Trophoblast cell (in vitro differentiated cells and primary cell): Measurements from ENCODE around the gene PCDHGB7.

ENCODE experiments used
- DNase-seq, 2 donors: peaks; one replicate each; pipeline ENCODE4 v3.0.0-alpha.2; 2016
- H2AFZ ChIP-seq: 2 replicates; pipeline ENCODE4 v1.6.1; 2013; ENCODE audit warnings: low read length, moderate library complexity, mild to moderate bottlenecking; ENCODE audit not compliant: insufficient read depth, poor library complexity
- H2AK5ac ChIP-seq: 2 replicates; pipeline ENCODE4 v1.6.1; 2013; ENCODE audit warnings: mild to moderate bottlenecking, low read length
- H2BK120ac ChIP-seq: 2 replicates; pipeline ENCODE4 v1.6.1; 2013; ENCODE audit warnings: low read length, mild to moderate bottlenecking, moderate library complexity; ENCODE audit not compliant: insufficient read depth, poor library complexity
- H2BK12ac ChIP-seq: 2 replicates; pipeline ENCODE4 v1.6.1; 2013; ENCODE audit warnings: mild to moderate bottlenecking, low read length, moderate library complexity
- H2BK5ac ChIP-seq: 2 replicates; pipeline ENCODE4 v1.6.1; 2013; ENCODE audit warnings: low read length, low read depth, moderate library complexity, mild to moderate bottlenecking; ENCODE audit not compliant: poor library complexity
- H3K14ac ChIP-seq: 2 replicates; pipeline ENCODE4 v1.6.1; 2013; ENCODE audit warnings: mild to moderate bottlenecking, low read length
- H3K18ac ChIP-seq: 2 replicates; pipeline ENCODE4 v1.6.1; 2013; ENCODE audit warnings: mild to moderate bottlenecking, low read length
- H3K23ac ChIP-seq: 2 replicates; pipeline ENCODE4 v1.6.1; 2013; ENCODE audit warnings: low read length
- H3K27ac ChIP-seq: 2 replicates; pipeline ENCODE4 v1.5.1; 2013; ENCODE audit warnings: low read depth, mild to moderate bottlenecking, inconsistent platforms, low read length, moderate library complexity
- H3K27me3 ChIP-seq: 2 replicates; pipeline ENCODE4 v1.6.1; 2013; ENCODE audit warnings: inconsistent platforms, mild to moderate bottlenecking, low read length, moderate library complexity; ENCODE audit not compliant: insufficient read depth
- H3K36me3 ChIP-seq, 2 experiments: 1 replicate in 1 of 2; 2 replicates in 1 of 2; pipeline ENCODE4 v1.6.1; 2013; ENCODE audit warnings: low read length in 2 of 2, mild to moderate bottlenecking in 2 of 2, moderate library complexity in 1 of 2; ENCODE audit not compliant: insufficient read depth in 2 of 2, control insufficient read depth in 1 of 2
- H3K4ac ChIP-seq: 2 replicates; pipeline ENCODE4 v1.6.1; 2013; ENCODE audit warnings: low read depth, mild to moderate bottlenecking, low read length, moderate library complexity
- H3K4me1 ChIP-seq, 2 experiments: 1 replicate in 1 of 2; 2 replicates in 1 of 2; pipeline ENCODE4 v1.6.1; 2013; ENCODE audit warnings: low read length in 2 of 2, mild to moderate bottlenecking in 2 of 2, moderate library complexity in 1 of 2; ENCODE audit not compliant: insufficient read depth in 2 of 2, control insufficient read depth in 1 of 2
- H3K4me2 ChIP-seq: 2 replicates; pipeline ENCODE4 v1.6.1; 2013; ENCODE audit warnings: inconsistent platforms, mild to moderate bottlenecking, low read length, moderate library complexity
- H3K4me3 ChIP-seq: 2 replicates; pipeline ENCODE4 v1.5.1; 2013; ENCODE audit warnings: mild to moderate bottlenecking, low read depth, low read length, inconsistent platforms
- H3K79me1 ChIP-seq: one replicate; pipeline ENCODE4 v1.6.1; 2013; ENCODE audit warnings: low read length
- H3K79me2 ChIP-seq: 2 replicates; pipeline ENCODE4 v1.6.1; 2013; ENCODE audit warnings: low read length, mild to moderate bottlenecking; ENCODE audit not compliant: control insufficient read depth, insufficient read depth, poor library complexity
- H3K9ac ChIP-seq: 2 replicates; pipeline ENCODE4 v1.6.1; 2013; ENCODE audit warnings: mild to moderate bottlenecking, low read length
- H3K9me3 ChIP-seq: 2 replicates; pipeline ENCODE4 v1.6.1; 2013; ENCODE audit warnings: low read depth, mild to moderate bottlenecking, control low read depth, inconsistent platforms, low read length; ENCODE audit not compliant: insufficient read depth
- H4K12ac ChIP-seq: 2 replicates; pipeline ENCODE4 v1.6.1; 2013; ENCODE audit warnings: low read depth, mild to moderate bottlenecking, low read length, moderate library complexity
- H4K8ac ChIP-seq: 2 replicates; pipeline ENCODE4 v1.6.1; 2013; ENCODE audit warnings: low read depth, mild to moderate bottlenecking, low read length, moderate library complexity
- H4K91ac ChIP-seq: one replicate; pipeline ENCODE4 v1.6.1; 2013; ENCODE audit warnings: low read depth, mild to moderate bottlenecking, low read length, moderate library complexity
- WGBS: extraction: QIAGEN DNeasy Blood & Tissue Kit; methylation state at CpG from one replicate; pipeline ENCODE4 v1.1.7; 2013; ENCODE audit warnings: missing lambda C conversion rate; ENCODE audit not compliant: insufficient read length, insufficient coverage; ENCODE audit errors: extremely low coverage; 5-methylcytosine and 5-hydroxymethylcytosine counted together

The PCDHGB7 gene

DNA sequence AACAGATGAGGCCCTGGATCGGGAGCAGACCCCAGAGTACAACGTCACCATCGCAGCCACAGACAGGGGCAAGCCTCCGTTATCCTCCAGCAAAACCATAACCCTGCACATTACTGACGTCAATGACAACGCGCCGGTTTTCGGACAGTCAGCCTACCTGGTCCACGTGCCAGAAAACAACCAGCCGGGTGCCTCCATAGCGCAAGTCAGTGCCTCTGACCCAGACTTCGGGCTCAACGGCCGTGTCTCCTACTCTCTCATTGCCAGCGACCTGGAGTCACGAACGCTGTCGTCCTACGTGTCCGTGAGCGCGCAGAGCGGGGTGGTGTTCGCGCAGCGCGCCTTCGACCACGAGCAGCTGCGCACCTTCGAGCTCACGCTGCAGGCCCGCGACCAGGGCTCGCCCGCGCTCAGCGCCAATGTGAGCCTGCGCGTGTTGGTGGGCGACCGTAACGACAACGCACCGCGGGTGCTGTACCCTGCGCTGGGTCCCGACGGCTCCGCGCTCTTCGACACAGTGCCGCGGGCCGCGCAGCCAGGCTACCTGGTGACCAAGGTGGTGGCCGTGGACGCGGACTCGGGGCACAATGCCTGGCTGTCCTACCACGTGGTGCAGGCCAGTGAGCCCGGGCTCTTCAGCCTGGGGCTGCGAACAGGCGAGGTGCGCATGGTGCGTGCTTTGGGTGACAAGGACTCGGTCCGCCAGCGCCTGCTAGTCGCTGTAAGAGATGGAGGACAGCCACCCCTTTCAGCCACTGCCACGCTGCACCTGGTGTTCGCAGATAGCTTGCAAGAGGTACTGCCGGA lies 1.8 kb downstream of the PCDHGB7 start:
- DNase-seq = no peak
- H3K79me1 ChIP-seq = peaks cover 5% of the 10 kb centered on the region
- H3K23ac ChIP-seq = no peak overlapping the region
- no peak overlapping the region for H3K27ac ChIP-seq
- H3K27me3 ChIP-seq = no peaks in the 10 kb centered on the region
- no peak overlapping the region for H3K4me2 ChIP-seq
- H3K4ac ChIP-seq = no peak overlapping the region
- H2BK120ac ChIP-seq = no peak overlapping the region
- peak overlapping the region; percentile 39 for H3K18ac ChIP-seq
- H3K14ac ChIP-seq = no peak overlapping the region
- peaks cover 2 to 5% of the 10 kb centered on the region in 2 experiments for H3K4me1 ChIP-seq
- H2BK5ac ChIP-seq = no peak overlapping the region
- peaks cover 40% of the 10 kb centered on the region in 2 experiments for H3K36me3 ChIP-seq
- WGBS = no CpG with 5 or more reads among the region's 74 CpGs
- H4K91ac ChIP-seq = no peak overlapping the region
- peak overlapping the region; percentile 13 for H3K4me3 ChIP-seq
- H2AK5ac ChIP-seq = no peak overlapping the region
- no peak overlapping the region for H4K8ac ChIP-seq
- H4K12ac ChIP-seq = no peak overlapping the region
- H3K9ac ChIP-seq = no peak overlapping the region
- peaks cover 44% of the 10 kb centered on the region for H3K9me3 ChIP-seq
- H3K79me2 ChIP-seq = no peaks in the 10 kb centered on the region
- H2BK12ac ChIP-seq = no peak overlapping the region
- no peak overlapping the region for H2AFZ ChIP-seq

- Histone ChIP-seq H2BK12ac (no peak within 1 kb of the TSS), H3K23ac (no peak within 1 kb of the TSS), H3K14ac (no peak within 1 kb of the TSS), H3K79me1 (peaks cover 5% of the 10 kb centered on the region), H3K27me3 (no peaks in the 10 kb centered on the region), H2AFZ (peak within 1 kb of the TSS; percentile 42), H4K91ac (no peak within 1 kb of the TSS), H3K18ac (peak within 1 kb of the TSS; percentile 39), H2BK5ac (no peak within 1 kb of the TSS), H3K9me3 (peaks cover 39% of the 10 kb centered on the region), H3K4ac (no peak within 1 kb of the TSS), H2BK120ac (no peak within 1 kb of the TSS), H3K36me3 (peaks cover 37 to 38% of the 10 kb centered on the region in 2 experiments), H3K4me1 (peaks cover 2 to 5% of the 10 kb centered on the region in 2 experiments), H4K12ac (no peak within 1 kb of the TSS), H2AK5ac (no peak within 1 kb of the TSS), H3K9ac (no peak within 1 kb of the TSS), H3K4me2 (no peak within 1 kb of the TSS), H3K27ac (no peak within 1 kb of the TSS), H3K4me3 (no peak within 1 kb of the TSS), H3K79me2 (no peaks in the 10 kb centered on the region), H4K8ac (no peak within 1 kb of the TSS)
- DNase-seq = peak; percentile 55 to 88
- no CpG with 5 or more reads among the region's 42 CpGs for WGBS
These were observed 3.5 kb downstream of the PCDHGB7 start, which contains the start of gene PCDHGA11 for GRCh38 chr5:141420855-141421488. Gene PCDHGA11, plus strand, starts transcription at chr5:141421051. Its CDS starts 177 bp downstream, at chr5:141421228.

- Histone ChIP-seq H3K14ac (no peak overlapping the region), H3K9me3 (peaks cover 41% of the 10 kb centered on the region), H3K4ac (no peak overlapping the region), H2BK120ac (no peak overlapping the region), H3K79me1 (peaks cover 5% of the 10 kb centered on the region), H3K27ac (no peak overlapping the region), H3K9ac (no peak overlapping the region), H3K36me3 (peaks cover 41 to 42% of the 10 kb centered on the region in 2 experiments), H3K27me3 (no peaks in the 10 kb centered on the region), H2BK12ac (no peak overlapping the region), H2BK5ac (no peak overlapping the region), H3K4me3 (no peak overlapping the region), H4K12ac (no peak overlapping the region), H4K91ac (no peak overlapping the region), H3K79me2 (no peaks in the 10 kb centered on the region), H3K18ac (no peak overlapping the region), H3K4me1 (peaks cover 2 to 5% of the 10 kb centered on the region in 2 experiments), H2AFZ (no peak overlapping the region), H2AK5ac (no peak overlapping the region), H4K8ac (no peak overlapping the region), H3K4me2 (no peak overlapping the region), H3K23ac (no peak overlapping the region)
- no peak for DNase-seq
- no CpG with 5 or more reads among the region's 13 CpGs for WGBS
These were observed 4.0 kb downstream of the PCDHGB7 start for GRCh38 chr5:141421489-141421855.

- WGBS = no CpG with 5 or more reads among the region's 42 CpGs
- Histone ChIP-seq H3K79me1 (peaks cover 1% of the 10 kb centered on the region), H3K79me2 (no peaks in the 10 kb centered on the region), H2AFZ (no peak overlapping the region), H3K14ac (no peak overlapping the region), H3K36me3 (peaks cover 47 to 52% of the 10 kb centered on the region in 2 experiments), H2BK5ac (no peak overlapping the region), H3K27ac (no peak overlapping the region), H4K8ac (no peak overlapping the region), H4K12ac (no peak overlapping the region), H2BK120ac (no peak overlapping the region), H3K23ac (no peak overlapping the region), H3K4me3 (peak overlapping the region; percentile 42), H3K4me1 (peaks cover 2 to 5% of the 10 kb centered on the region in 2 experiments), H2AK5ac (no peak overlapping the region), H3K9ac (no peak overlapping the region), H3K18ac (no peak overlapping the region), H2BK12ac (no peak overlapping the region), H4K91ac (no peak overlapping the region), H3K4ac (no peak overlapping the region), H3K4me2 (no peak overlapping the region), H3K9me3 (peaks cover 49% of the 10 kb centered on the region), H3K27me3 (no peaks in the 10 kb centered on the region)
- no peak for DNase-seq
These were observed 5.3 kb downstream of the PCDHGB7 start for GRCh38 chr5:141422742-141423291.
